ENCODE data around the gene CDHR5. TPM values are rescaled to one million over a fixed set of nuclear protein-coding genes. Genes with fewer than 3 reads are reported as not detected.
A peak's percentile ranks its signal among the peaks of the same experiment; 100 is the strongest.

Gene CDHR5
- total RNA-seq, 1 donor from 2014 or later = 0.92 TPM

DNA sequence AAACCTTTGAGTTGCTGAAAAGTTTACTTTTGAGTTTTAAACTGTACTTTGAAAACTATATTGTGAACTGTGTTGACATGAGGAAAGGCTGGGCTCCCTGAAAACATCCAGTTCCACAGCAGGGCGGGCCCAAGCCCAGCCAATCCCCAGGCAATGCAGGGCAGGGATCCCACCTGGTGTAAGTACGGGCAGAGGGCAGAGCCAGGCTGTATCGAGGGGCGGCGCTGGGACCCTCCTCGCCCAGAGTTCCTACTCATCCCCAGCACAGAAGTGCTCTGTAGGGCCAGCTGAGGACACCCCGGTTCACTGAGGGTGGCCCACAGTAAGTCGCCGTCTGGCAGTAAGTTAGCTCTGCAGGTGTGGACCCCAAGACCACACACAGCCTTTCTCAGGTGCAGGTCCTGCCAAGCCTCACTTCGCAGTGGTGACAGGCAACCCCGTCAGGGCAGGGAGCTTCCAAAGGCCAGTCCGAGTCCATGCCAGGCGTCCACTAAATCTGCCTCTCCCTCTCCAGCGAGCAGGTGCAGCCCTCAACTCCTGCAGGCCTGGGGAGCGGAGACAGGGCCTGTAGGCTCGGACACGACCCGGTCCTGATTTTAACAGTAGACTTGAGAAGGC is 57.6 kb downstream of the CDHR5 start:
- DNase-seq (ENCODE audit: low read depth) = no peak
- H3K36me3 ChIP-seq (ENCODE audit: control insufficient read depth, insufficient read depth, low read length) = peaks cover 2% of the 10 kb centered on the region
- no peaks in the 10 kb centered on the region for H3K27me3 ChIP-seq (ENCODE audit: control insufficient read depth, insufficient read depth, low read length)
- H3K4me3 ChIP-seq (ENCODE audit: low read depth, low read length) = peak overlapping the region; percentile 74
- TF ChIP-seq, protein P1, sequence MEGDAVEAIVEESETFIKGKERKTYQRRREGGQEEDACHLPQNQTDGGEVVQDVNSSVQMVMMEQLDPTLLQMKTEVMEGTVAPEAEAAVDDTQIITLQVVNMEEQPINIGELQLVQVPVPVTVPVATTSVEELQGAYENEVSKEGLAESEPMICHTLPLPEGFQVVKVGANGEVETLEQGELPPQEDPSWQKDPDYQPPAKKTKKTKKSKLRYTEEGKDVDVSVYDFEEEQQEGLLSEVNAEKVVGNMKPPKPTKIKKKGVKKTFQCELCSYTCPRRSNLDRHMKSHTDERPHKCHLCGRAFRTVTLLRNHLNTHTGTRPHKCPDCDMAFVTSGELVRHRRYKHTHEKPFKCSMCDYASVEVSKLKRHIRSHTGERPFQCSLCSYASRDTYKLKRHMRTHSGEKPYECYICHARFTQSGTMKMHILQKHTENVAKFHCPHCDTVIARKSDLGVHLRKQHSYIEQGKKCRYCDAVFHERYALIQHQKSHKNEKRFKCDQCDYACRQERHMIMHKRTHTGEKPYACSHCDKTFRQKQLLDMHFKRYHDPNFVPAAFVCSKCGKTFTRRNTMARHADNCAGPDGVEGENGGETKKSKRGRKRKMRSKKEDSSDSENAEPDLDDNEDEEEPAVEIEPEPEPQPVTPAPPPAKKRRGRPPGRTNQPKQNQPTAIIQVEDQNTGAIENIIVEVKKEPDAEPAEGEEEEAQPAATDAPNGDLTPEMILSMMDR (IDR thresholded peaks at IDR 0.05; ENCODE audit: insufficient read depth, low read length, poor library complexity, severe bottlenecking) = no peak

Other genes starting within 250 kb of the CDHR5 start
- 23.9 and 24.9 TPM in 2 replicates for gene PKP3, start 230.7 kb downstream of the CDHR5 start, total RNA-seq
- 98.4 and 113 TPM in 2 replicates for gene SIGIRR, start 210.0 kb downstream of the CDHR5 start, total RNA-seq
- 18.4 and 19.7 TPM in 2 replicates for gene ANO9, start 182.9 kb downstream of the CDHR5 start, total RNA-seq
- 81.1 and 96.3 TPM in 2 replicates for gene PTDSS2, start 174.7 kb downstream of the CDHR5 start, total RNA-seq
- 229 and 251 TPM in 2 replicates for gene RNH1, start 117.7 kb downstream of the CDHR5 start, total RNA-seq
- gene HRAS, start 89.4 kb downstream of the CDHR5 start, total RNA-seq = 83.7 and 96.1 TPM in 2 replicates
- gene LRRC56, start 87.4 kb downstream of the CDHR5 start, total RNA-seq = 1.6 and 1.9 TPM in 2 replicates
- gene LMNTD2, start 64.2 kb downstream of the CDHR5 start, total RNA-seq = 1.9 and 4.7 TPM in 2 replicates
- 72.5 and 91.7 TPM in 2 replicates for gene RASSF7, start 64.0 kb downstream of the CDHR5 start, total RNA-seq
- gene PHRF1, start 48.5 kb downstream of the CDHR5 start, total RNA-seq = 32.5 and 33.0 TPM in 2 replicates
- gene IRF7, start 9.0 kb downstream of the CDHR5 start, total RNA-seq = 60.2 and 78.7 TPM in 2 replicates
- 2.1 TPM in 1 of 2 replicates, not detected in the other for gene SCT, start 2.2 kb upstream of the CDHR5 start, total RNA-seq
- 0.08 TPM in 1 of 2 replicates, not detected in the other for gene DRD4, start 12.3 kb upstream of the CDHR5 start, total RNA-seq
- gene DEAF1, start 70.3 kb upstream of the CDHR5 start, total RNA-seq = 56.5 and 63.0 TPM in 2 replicates
- gene TMEM80, start 70.9 kb upstream of the CDHR5 start, total RNA-seq = 22.7 and 28.5 TPM in 2 replicates
- gene EPS8L2, start 81.3 kb upstream of the CDHR5 start, total RNA-seq = 119 and 143 TPM in 2 replicates
- gene TALDO1, start 122.5 kb upstream of the CDHR5 start, total RNA-seq = 201 and 207 TPM in 2 replicates
- 27.6 and 54.9 TPM in 2 replicates for gene GATD1, start 152.5 kb upstream of the CDHR5 start, total RNA-seq
- gene CEND1, start 165.1 kb upstream of the CDHR5 start, total RNA-seq = 0.25 TPM in 1 of 2 replicates, not detected in the other
- 17.1 and 19.8 TPM in 2 replicates for gene SLC25A22, start 173.3 kb upstream of the CDHR5 start, total RNA-seq
- gene PIDD1, start 180.3 kb upstream of the CDHR5 start, total RNA-seq = 31.1 and 36.2 TPM in 2 replicates
- 708 and 1,183 TPM in 2 replicates for gene RPLP2, start 185.0 kb upstream of the CDHR5 start, total RNA-seq
- 27.5 and 46.0 TPM in 2 replicates for gene PNPLA2, start 194.0 kb upstream of the CDHR5 start, total RNA-seq
- gene CRACR2B, start 203.0 kb upstream of the CDHR5 start, total RNA-seq = 18.3 and 19.7 TPM in 2 replicates
- 644 and 669 TPM in 2 replicates for gene CD151, start 208.0 kb upstream of the CDHR5 start, total RNA-seq
- 42.0 and 45.1 TPM in 2 replicates for gene POLR2L, start 217.6 kb upstream of the CDHR5 start, total RNA-seq
- 77.5 and 77.9 TPM in 2 replicates for gene TSPAN4, start 217.9 kb upstream of the CDHR5 start, total RNA-seq

Measured in kidney epithelial cell (primary cell).